IMR-90 (cell line): ENCODE measurements around the gene MMP24.

Experiments used
- BHLHE40 ChIP-seq: fragments of 150-350 bp; IDR thresholded peaks from 2 replicates; pipeline ENCODE4 v1.6.1; 2016; ENCODE audit warnings: mild to moderate bottlenecking, low read depth, low read length
- CEBPB ChIP-seq: IDR thresholded peaks from 2 replicates; pipeline ENCODE4 v1.6.1; 2012; ENCODE audit warnings: low read depth, low read length, improper control_type of control experiment
- MAZ ChIP-seq: IDR thresholded peaks from 2 replicates; pipeline ENCODE4 v1.6.1; 2012; ENCODE audit warnings: low read depth, mild to moderate bottlenecking, low read length, improper control_type of control experiment, moderate library complexity, borderline replicate concordance
- MXI1 ChIP-seq: IDR thresholded peaks from 2 replicates; pipeline ENCODE4 v1.6.1; 2012; ENCODE audit warnings: low read depth, mild to moderate bottlenecking, low read length, moderate library complexity, borderline replicate concordance
- POLR2A ChIP-seq: IDR thresholded peaks from 2 replicates; pipeline ENCODE4 v1.6.1; 2012; ENCODE audit warnings: mild to moderate bottlenecking, low read depth, low read length
- SMC3 ChIP-seq: fragments of 150-350 bp; IDR thresholded peaks from 2 replicates; pipeline ENCODE4 v1.6.1; 2016; ENCODE audit warnings: low read depth, mild to moderate bottlenecking, antibody characterized with exemption, low read length, moderate library complexity
- TF ChIP-seq, protein P1 (sequence below): conservative IDR thresholded peaks from 2 replicates; pipeline ENCODE4 v1.5.1; 2012; ENCODE audit warnings: mild to moderate bottlenecking, low read depth, low read length, improper control_type of control experiment
- TF ChIP-seq, protein P2 (sequence below): fragments of 150-350 bp; IDR thresholded peaks from 2 replicates; pipeline ENCODE4 v1.6.1; 2017; ENCODE audit warnings: mild to moderate bottlenecking, antibody characterized with exemption, low read length, low read depth

DNA sequence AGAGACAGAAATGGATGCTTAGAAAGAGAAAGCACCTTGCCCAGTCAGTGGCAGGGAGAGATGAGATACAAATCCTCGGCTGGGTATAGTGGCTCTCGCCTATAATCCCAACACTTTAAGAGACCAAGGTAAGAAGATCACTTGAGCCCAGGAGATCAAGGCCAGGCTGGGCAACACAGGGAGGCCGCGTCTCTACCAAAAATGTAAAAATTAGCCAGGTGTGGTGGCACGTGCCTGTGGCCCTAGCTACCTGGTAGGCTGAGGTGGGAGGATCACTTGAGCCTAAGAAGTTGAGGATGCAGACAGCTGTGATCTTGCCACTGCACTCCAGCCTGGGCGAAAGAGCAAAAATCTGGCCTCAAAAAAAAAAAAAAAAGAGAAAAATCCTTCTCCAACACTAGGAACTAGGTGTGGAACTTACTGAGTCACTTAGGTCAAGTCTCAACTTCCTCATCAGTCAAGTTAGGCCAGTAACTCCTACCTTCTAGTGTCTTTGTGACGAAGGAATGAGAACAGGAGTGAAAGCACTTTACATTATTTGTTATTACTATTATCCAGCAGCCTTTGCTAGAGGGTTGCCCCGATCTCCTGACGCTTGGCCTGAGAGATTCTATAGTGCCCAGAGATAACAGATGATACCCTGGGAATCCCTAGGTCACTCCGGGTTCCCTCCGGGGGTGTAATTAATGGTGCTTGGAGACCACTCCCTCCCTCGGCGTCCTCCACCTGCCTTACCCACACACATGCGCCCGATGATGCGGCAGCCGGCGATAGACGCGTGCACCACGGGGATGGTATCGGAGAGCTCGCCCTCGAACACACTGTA lies 57.2 kb downstream of the MMP24 start:
- TF ChIP-seq, protein P1, sequence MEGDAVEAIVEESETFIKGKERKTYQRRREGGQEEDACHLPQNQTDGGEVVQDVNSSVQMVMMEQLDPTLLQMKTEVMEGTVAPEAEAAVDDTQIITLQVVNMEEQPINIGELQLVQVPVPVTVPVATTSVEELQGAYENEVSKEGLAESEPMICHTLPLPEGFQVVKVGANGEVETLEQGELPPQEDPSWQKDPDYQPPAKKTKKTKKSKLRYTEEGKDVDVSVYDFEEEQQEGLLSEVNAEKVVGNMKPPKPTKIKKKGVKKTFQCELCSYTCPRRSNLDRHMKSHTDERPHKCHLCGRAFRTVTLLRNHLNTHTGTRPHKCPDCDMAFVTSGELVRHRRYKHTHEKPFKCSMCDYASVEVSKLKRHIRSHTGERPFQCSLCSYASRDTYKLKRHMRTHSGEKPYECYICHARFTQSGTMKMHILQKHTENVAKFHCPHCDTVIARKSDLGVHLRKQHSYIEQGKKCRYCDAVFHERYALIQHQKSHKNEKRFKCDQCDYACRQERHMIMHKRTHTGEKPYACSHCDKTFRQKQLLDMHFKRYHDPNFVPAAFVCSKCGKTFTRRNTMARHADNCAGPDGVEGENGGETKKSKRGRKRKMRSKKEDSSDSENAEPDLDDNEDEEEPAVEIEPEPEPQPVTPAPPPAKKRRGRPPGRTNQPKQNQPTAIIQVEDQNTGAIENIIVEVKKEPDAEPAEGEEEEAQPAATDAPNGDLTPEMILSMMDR, result no peak
- no peak for TF ChIP-seq BHLHE40
- no peak for TF ChIP-seq POLR2A
- no peak for TF ChIP-seq CEBPB
- TF ChIP-seq SMC3, result no peak
- no peak for TF ChIP-seq MAZ
- no peak for TF ChIP-seq MXI1
- TF ChIP-seq, protein P2, sequence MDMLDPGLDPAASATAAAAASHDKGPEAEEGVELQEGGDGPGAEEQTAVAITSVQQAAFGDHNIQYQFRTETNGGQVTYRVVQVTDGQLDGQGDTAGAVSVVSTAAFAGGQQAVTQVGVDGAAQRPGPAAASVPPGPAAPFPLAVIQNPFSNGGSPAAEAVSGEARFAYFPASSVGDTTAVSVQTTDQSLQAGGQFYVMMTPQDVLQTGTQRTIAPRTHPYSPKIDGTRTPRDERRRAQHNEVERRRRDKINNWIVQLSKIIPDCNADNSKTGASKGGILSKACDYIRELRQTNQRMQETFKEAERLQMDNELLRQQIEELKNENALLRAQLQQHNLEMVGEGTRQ, result no peak
